HL-60/S4 (cell line): ENCODE measurements around the gene ACTMAP.
"Not testable (repeated sequence)": the region's sequence is repeated elsewhere in the genome, so short reads cannot be mapped to it uniquely, and the experiment has no call there.

Source experiments
- in situ Hi-C: fragments of 300-500 bp; cut with MboI; formaldehyde crosslinking; loops from 2 replicates; pipeline ENCODE4 v1.14.3; 2022; ENCODE audit warnings: low sequenced_read_pairs

The ACTMAP gene, protein sequence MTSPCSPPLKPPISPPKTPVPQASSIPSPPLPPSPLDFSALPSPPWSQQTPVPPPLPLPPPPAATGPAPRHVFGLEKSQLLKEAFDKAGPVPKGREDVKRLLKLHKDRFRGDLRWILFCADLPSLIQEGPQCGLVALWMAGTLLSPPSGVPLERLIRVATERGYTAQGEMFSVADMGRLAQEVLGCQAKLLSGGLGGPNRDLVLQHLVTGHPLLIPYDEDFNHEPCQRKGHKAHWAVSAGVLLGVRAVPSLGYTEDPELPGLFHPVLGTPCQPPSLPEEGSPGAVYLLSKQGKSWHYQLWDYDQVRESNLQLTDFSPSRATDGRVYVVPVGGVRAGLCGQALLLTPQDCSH

DNA sequence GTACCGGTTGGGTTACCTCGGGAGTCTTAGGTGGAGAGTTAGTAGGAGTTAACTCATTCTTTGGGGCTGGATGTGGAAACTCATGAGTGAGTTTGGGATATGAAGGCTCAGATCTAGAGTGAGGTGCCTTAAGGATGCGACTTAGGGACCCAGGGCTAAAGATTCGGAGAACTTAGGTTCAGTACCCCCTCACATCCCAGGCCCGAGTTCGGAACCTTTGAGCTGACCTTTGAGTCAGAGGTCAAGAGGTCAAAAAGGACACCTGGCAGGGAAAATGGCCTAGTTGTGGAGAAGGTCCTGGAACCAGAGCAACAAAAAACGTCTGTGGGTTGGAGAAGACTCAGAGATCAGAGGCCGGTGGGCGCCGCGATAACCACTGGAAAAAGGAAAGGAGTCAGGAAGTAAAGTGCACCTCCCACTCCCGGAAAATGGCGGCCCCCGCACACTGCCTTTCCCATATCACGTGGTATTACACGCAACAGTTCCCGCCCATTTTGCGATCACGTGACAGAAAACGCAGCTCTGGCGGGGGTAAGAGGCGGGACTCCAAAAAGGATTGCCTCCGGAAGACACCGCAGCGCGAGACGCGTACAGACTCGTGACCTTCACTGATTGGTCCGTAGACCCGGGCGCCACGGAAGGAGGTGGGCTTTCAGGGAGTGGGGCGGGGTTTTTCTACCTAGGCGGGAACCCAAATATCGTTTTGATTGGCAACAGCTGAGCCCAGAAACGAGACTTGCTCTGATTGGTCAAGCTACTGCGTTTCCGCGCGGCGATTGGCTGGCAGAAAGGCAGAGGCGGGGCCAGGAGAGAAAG is at the start of gene ACTMAP:
Gene ACTMAP (minus strand): TSS at position 420 of the 816 bp plus-strand sequence. CDS start 674 bp downstream, outside the sequence.
- in situ Hi-C loops = no loop called here

DNA sequence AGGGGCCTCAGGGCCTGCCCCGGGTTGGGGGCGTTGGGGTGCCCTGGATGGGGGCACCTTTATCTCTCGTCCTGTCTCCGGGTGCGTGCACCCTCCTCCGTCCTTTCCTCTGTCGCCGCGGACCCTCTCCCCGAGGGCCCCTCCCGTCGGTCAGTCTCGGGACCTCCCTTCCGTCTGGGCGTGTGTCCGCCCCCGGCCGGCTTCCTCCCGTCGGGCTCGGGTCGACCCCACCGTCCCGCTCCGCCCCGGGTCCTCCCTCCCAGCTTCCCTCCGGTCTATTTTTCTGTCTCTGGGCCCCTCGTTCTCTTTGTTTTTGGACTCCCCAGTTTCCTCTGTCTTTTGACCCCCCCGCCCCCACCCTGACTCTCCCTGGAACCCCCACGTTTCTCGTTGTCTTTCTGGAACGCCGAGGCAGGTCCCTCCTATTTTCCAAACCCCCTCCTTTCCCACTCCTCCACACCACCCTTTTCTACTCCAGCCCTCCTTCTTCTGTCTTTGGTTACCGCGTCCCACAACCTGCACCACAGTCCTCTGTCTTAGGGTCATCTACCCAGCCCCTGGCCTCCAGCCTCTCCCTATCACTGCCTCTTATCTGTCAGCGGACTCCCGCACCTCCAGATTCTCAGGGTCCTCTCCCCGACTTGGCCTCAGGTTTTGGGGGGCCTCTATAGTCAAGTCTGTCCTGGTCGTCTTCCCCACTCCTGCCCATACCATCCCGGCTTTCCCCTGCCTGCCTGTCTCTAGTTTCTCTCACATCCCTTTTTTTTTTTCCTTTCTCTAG is 49.5 kb upstream of the ACTMAP start:
- in situ Hi-C loops = loop anchor here (25.0 kb wide), 1 partner anchor 338 kb away; no protein-coding TSS in a partner anchor

DNA sequence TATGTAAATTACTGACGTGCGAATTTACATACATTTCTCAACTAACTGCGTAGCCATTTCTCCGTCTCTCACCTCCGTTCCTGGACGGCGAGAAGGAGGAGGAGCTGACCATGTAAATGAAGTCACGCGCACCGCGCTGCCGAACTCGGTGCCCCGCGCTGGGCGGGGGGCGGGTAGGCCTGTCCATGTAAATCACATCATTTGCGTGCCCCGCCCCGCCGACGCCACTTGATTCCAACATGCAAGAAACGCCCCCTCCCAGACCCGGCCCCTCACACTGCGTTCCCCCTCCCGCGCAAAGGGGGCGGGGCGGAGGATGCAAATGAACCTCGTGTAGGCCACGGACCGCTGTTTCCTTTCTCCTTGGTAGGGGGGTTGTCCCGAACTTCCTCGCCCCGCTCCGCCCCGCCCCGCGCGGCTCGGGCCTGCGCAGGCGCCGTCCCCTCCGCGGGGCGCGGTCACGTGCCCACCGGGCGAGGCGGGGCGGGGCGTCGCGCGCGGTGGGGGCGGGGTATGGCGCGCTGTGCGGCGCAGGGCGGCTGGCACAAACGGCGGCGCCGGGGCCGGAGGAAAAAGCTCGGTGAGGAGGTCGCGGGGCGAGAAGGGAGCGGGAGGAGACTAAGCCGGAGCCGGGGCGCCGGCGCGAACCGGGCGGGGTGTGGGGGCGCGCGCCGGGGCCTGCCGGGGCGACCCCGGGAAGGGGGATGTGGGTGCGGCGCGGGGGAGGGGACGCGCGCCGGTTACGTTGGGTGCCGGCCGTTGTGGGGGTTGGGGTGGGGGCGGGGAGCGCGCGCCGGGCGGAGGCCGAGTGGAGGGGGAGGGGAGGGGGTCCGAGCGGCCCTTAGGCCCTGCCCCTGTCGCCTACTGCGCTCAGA is 48.6 kb upstream of the ACTMAP start, which contains the start of gene EGLN2:
Gene EGLN2 (plus strand): TSS at position 509 of the 875 bp plus-strand sequence. CDS start 1,382 bp downstream, outside the sequence.
- in situ Hi-C loops = no loop called here

DNA sequence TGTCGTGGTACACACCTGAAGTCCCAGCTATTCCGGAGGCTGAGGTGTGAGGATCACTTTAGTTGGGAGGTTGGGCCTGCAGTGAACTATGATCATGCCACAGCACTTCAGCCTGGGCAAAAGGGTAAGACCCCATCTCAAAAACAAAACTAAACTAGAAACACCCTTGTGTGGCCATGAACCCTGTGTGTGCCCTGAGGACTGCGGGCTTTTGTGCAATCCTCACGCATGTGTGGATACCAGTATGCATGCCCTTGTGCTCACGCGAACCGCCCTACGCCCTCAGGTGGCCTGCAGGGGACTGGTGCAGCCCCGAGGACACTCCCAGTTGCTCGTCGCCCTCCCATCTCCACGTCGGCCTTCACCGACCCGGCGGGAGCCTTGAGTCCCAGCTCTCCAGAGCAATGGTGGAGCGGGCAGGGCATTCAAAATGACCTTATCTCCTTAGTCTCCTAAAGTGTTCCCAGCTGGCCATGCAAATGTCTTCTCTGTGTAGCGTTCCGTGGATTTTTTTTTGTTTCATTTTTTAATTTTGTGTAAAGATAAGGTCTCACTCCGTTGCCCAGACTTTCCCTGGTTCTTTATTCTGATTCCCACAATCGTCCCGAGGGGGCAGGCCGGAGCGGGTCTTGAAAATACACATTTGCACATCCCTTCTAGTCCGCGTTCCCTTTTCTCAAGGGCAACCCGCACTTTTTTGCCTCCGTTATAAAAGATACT is 47.8 kb upstream of the ACTMAP start:
- in situ Hi-C loops = no loop called here

DNA sequence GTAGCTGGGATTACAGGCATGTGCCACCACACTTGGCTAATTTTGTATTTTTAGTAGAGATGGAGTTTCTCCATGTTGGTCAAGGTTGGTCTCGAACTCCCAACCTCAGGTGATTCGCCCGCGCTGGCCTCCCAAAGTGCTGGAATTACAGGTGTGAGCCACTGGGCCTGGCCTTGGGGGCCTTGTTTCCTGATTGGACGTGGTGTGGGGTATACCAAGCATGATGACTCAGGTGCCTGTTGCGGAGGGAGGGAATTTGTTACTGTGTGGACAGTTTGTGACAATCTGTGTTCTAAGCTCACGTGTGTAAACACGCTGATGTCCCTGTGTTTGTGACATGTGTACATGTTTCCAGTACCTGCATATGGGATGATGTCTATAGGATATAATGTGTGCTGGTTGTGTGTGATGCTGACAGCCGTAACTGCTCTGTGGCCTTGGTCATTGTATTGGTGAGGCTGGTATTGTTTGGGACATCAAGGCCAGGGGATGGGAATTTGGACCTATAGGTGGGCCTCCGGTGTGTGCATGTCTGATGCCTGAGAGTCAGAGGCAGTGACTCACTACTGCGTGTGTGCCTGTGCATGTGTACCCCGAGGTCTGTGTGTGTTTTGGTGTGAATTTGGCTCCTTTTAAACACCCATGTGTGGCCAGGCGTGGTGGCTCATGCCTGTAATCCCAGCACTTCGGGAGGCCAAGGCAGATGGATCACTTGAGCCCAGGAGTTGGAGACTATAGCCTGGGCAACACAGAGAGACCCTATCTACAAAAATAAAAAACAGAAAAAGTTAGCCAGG is 47.1 kb upstream of the ACTMAP start:
- in situ Hi-C loops = no loop called here

DNA sequence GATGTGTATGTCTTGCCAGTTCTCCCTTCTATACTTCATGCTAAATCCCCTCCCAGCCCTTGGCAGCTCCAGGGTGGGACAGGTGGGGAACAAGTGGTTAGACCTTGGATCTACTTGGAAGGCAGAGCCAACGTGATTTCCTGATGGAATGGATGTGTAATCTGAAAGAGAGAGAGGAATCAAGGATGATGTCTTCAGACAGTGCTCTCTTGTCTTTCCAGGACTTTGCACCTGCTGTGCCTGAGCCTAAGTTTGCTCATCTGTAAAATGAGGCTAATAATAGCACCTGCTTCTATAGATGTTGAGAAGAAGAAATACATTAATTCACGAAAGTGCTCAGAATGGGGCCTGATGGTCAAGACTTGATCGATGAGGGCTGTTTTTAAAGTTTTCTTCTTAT is 41.7 kb upstream of the ACTMAP start:
- in situ Hi-C loops = no loop called here

DNA sequence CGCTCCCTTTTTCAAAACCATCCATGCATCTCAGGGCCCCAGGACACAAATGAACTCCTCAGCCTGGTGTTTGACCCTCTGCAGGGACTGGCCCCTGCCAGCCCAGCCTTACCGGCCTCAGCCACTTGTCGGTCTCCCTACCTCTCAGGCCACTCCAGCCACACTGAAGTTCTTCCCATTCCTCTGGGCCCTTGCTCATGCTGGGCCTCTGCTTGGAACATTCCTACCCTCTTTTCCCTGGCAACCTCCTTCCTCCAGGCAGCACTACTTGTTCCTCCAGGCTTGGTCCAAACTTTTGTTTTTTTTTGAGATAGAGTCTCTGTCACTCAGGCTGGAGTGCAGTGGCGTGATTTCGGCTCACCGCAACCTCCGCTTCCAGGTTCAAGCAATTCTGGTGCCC is 41.1 kb upstream of the ACTMAP start:
- in situ Hi-C loops = no loop called here

DNA sequence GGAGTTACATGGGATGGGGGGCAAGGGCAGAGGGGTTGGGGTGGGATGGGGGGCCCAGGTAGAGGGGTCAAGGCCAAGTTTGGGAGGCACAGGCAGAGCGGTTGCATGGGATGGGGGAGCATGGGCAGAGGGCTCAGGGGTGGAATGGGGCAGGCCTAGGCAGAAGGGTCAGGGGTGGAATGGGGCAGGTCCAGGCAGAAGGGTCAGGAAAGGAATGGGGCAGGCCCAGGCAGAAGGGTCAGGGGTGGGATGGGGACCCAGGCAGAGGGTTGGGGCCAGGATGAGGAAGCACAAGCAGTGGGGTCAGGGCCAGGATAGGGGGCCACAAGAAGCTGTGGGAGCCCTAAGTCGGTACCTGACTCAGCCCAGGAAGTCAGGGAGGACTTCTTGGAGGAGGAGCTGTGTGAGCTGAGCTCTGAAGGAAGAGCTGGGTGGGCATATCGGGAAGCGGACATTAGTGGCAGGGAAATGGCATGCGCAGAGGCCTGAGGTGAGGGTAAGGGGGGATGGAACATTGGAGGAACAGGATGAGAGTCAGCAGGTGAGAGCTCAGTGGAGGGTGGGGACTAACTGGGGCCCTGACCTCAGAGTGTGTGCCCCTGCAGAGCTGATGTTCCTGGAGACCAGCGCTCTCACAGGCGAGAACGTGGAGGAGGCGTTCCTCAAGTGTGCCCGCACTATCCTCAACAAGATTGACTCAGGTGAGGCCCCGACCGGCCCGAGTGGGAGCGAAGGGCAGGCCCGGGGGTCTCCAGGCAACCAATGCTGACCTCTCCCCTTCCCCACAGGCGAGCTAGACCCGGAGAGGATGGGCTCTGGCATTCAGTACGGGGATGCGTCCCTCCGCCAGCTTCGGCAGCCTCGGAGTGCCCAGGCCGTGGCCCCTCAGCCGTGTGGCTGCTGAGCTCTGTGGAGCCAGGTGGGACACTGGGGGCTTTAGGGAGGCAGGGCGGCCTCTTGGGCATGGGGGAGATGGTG is 36.1 kb upstream of the ACTMAP start:
- in situ Hi-C loops = no loop called here

DNA sequence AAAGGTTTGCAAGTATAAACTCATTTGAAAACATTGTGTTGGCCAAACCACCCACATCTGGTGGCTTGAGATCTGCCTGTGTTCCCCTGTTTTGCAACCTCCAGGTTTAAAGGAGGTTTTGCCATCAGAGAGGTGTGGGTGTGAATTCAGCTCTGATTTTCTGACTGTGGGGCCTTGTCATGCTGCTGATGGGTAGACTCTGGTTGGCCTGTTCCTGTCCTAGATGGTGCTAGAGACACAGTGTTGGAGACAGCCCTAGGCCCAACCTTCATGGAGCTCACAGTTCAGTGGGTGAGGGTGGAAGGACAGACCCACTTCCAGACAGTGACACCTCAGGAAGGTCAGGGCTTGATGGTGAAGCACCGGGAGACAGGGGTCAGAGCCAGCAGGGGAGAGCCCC is 35.2 kb upstream of the ACTMAP start:
- in situ Hi-C loops = no loop called here

DNA sequence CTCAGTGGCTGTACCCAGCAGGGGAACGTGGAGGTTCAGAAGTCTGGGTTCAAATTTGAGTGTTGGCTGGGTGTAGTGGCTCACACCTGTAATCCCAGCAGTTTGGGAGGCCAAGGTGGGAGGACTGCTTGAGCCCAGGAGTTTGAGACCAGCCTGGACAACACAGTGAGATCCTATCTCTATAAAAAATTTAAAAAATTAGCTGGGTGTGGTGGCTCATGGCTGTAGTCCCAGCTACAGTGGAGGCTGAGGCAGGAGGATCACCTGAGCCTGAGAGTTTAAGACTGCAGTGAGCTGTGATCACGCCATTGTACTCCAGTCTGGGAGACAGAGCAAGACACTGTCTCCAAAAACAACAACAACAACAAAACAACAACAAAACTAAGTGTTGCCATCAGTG is 33.9 kb upstream of the ACTMAP start:
- in situ Hi-C loops = not testable (repeated sequence)

DNA sequence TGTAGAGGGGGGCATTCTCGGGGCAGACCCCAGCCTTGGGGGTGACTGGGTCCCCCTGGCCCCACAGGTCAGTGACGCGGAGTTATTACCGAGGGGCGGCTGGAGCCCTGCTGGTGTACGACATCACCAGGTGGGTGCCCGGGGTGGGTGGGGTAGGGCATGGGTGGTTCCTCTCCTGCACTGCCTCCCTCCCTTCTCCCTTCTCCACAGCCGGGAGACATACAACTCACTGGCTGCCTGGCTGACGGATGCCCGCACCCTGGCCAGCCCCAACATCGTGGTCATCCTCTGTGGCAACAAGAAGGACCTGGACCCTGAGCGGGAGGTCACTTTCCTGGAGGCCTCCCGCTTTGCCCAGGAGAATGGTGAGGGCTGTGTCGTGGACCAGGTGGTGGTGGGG is 33.4 kb upstream of the ACTMAP start:
- in situ Hi-C loops = no loop called here

DNA sequence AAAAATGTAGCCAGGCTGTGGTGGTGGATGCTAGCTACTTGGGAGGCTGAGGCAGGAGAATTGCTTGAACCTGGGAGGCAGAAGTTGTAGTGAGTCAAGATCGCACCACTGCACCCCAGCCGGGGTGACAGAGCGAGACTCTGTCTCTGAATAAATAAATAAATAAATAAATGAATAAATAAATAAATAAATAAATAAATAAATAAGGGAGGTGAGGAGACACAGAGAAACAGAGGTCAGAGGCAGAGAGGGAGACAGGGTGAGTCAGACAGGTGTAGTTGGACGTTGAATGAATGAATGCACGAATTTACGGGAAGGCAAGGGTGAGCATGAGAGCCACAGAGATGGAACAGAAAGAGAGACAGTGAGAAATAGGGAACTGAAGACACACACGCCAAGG is 30.9 kb upstream of the ACTMAP start:
- in situ Hi-C loops = no loop called here

DNA sequence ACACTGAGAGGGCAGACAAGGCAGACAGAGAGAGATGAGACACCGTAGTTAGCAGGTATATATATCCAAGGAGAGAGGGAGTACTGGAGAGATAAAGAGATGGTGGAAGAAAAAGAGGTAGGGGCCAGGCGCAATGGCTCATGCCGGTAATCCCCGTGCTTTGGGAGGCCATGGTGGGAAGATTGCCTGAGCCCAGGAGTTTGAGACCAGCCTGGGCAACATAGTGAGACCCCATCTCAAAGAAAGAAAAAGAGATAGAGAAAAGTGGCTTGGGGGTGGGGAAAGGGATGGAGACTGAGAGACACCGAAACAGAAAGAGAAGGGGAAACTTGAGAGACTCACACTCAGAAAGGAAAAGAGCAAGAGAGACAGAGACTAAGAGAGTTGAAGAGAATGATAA is 30.3 kb upstream of the ACTMAP start:
- in situ Hi-C loops = no loop called here

DNA sequence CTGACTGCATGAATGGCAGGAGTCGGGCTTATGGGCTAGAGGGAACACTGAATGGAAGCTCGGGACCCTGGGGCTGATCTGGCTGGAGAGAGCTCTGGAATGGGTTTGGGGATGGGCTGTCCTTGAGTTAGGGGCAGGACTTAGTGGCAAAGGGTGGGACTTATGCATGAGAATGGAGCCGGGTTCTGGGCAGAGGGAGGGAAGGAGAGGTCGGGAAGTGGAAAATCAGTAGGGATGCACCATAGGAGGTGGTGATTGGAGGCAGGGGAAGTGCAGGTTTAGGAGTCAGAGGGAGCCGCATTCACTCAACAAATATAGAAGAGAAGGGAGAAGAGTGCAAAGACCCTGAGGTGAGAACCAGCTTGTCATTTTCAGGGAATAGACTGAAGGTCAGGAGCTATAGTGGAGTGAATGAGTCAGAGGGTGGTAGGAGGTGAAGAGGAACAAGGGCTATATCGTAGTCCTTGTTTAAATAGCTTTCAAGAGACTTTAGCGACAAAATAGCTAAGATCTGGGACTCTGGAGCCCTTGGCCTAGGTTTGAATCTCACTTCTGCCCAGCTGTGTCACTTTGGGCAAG is 28.5 kb upstream of the ACTMAP start:
- in situ Hi-C loops = no loop called here

DNA sequence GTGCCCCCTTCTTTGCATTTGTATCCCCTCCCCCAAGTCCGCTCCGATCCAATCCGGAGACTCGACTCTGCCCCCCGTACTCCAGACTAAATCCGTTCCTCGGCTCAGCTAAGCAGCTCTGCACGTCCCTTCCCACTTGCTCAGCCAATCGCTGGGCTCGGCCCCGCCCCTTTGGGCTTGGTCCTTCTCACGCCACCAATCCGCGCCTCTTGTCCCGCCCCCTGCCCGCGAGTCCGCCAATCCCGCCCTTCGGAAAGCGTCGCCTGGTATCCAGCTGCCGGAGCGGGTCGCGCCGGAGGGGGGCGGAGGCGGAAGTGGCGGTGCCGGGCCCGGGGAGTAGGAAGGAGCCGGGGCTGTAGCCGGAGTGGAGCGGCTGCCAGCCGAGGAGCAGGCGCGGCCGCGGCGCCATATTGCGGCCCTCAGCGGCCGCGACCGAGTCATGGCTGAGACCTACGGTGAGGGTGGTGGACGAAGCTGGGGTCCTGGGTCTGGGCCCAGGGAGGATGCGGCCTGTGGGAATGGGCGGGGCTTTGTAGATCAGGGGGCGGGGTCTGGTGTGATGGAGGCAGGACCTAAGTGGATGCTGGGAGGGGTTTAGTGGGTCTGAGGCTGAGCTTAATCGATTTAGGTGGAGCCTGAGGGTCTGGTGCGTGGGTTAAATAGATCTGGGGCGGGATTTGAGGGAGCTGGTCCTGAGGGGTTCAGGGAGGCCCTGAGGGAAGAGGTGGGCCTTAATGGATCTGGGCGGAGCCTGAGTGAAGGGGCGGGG is 27.8 kb upstream of the ACTMAP start, which contains the start of gene RAB4B:
Gene RAB4B (plus strand): TSS at position 311 of the 769 bp plus-strand sequence. CDS start 129 bp downstream, at position 440.
- in situ Hi-C loops = no loop called here

DNA sequence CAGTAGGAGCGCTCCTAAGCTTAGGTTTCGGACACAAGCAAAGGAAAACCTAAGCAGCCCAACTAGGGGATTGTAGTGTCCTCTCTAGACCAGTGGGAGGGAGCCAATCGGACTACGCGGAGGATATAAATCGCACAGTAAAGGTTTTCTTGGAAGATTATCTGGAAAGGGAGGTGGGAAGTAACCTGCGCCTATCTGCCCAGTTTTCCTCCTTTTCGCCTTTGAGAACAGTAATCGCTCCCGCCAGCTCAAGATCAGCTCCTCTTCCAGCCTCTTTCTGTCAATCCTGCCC is 27.3 kb upstream of the ACTMAP start:
- in situ Hi-C loops = no loop called here
